ENCODE results near the gene FAM81A.
"Not testable (repeated sequence)": the region's sequence is repeated elsewhere in the genome, so short reads cannot be mapped to it uniquely, and the experiment has no call there.

Gene FAM81A

DNA sequence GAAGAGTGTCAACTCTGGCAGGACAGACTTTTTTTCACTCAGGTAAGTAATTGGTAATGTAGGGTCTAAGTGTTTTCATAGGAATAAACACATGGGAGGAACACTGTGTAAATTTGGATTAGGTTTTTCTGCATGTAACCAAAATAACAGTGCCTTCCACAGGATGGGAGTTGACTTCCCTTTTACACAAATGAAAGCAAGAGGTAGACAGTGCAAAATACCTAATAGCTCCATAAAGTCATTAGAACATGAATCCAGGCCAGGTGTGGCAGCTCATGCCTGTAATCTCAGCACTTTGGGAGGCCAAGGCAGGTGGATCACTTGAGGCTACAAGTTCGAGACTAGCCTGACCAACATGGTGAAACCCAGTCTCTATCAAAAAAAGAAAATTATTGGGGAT is 39.8 kb upstream of the FAM81A start:
- no peak overlapping the region for H3K4me3 ChIP-seq (ENCODE audit: low read length)
- TF ChIP-seq, protein P1, sequence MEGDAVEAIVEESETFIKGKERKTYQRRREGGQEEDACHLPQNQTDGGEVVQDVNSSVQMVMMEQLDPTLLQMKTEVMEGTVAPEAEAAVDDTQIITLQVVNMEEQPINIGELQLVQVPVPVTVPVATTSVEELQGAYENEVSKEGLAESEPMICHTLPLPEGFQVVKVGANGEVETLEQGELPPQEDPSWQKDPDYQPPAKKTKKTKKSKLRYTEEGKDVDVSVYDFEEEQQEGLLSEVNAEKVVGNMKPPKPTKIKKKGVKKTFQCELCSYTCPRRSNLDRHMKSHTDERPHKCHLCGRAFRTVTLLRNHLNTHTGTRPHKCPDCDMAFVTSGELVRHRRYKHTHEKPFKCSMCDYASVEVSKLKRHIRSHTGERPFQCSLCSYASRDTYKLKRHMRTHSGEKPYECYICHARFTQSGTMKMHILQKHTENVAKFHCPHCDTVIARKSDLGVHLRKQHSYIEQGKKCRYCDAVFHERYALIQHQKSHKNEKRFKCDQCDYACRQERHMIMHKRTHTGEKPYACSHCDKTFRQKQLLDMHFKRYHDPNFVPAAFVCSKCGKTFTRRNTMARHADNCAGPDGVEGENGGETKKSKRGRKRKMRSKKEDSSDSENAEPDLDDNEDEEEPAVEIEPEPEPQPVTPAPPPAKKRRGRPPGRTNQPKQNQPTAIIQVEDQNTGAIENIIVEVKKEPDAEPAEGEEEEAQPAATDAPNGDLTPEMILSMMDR (IDR thresholded peaks at IDR 0.05; ENCODE audit: insufficient read depth, low read depth, low read length, missing control alignments), result no peak
- no peak for DNase-seq (ENCODE audit: low read depth)

DNA sequence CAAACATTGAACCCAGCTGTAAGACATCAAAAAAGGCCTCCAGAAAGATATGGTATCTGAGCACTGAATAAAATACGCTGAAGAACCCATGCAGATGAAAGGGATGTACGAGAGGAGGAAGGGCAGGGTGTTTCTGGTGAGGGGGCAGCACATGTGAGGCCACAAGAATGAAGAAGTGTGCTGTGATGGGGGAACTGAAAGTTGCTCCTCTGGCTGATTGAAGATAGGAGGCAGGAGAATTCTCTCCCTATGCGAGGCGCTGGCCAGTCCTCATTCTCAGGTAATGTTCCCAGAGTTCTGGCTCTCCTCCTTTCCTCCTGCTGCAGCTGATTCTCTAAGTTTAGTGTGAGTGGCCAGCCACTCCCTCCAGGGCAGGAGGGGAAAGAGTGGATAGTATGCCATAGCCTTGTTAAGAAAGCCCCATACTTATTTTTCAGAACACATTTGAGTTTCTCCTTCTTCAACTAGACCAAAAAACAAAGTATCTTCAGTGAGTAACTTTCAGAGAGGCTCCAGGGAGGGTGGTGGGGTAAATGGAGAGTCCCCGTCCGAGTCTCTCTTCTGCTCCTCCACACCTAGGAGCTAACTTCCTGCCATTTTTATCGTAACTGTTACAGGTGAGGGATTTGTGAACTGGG is 38.4 kb upstream of the FAM81A start:
- DNase-seq (ENCODE audit: low read depth), result no peak
- TF ChIP-seq, protein P1 (IDR thresholded peaks at IDR 0.05; ENCODE audit: insufficient read depth, low read depth, low read length, missing control alignments), result no peak
- no peak overlapping the region for H3K4me3 ChIP-seq (ENCODE audit: low read length)

DNA sequence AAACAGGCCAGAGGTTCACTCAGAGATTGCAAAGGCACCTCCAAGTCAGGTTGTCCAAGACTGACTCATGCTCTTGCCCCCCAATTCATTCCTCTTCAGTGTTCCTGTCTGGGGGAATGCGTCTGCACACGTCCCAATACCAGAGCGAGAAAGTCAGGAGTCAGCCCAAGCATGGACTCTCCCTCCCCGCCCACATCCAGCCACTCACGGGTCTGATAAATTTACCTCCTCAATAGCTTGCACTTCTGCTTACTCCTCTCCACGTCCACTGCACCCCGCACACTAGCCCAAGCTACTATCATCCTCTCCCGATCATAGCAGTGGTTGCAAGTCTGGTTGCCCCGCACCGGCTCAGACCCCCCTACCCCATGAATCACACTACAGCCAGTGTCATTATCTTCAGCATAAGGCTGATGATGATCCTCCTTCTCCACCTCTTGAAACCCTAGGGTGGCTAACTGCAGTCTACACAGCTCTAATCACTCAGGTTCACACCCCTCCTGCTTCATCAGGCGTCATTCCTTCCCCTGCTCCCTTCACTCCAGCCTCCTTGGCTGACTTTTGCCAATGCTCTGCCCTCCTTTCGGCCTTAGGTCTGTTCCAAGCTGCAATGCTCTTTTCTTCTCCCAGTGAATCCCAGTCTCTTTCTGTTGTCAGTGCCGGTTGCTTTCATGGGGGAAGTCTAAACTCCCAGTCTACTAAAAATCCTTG is 37.7 kb upstream of the FAM81A start:
- H3K4me3 ChIP-seq (ENCODE audit: low read length), result no peak overlapping the region
- peak; percentile 40 for DNase-seq (ENCODE audit: low read depth)
- TF ChIP-seq, protein P1 (IDR thresholded peaks at IDR 0.05; ENCODE audit: insufficient read depth, low read depth, low read length, missing control alignments), result no peak

DNA sequence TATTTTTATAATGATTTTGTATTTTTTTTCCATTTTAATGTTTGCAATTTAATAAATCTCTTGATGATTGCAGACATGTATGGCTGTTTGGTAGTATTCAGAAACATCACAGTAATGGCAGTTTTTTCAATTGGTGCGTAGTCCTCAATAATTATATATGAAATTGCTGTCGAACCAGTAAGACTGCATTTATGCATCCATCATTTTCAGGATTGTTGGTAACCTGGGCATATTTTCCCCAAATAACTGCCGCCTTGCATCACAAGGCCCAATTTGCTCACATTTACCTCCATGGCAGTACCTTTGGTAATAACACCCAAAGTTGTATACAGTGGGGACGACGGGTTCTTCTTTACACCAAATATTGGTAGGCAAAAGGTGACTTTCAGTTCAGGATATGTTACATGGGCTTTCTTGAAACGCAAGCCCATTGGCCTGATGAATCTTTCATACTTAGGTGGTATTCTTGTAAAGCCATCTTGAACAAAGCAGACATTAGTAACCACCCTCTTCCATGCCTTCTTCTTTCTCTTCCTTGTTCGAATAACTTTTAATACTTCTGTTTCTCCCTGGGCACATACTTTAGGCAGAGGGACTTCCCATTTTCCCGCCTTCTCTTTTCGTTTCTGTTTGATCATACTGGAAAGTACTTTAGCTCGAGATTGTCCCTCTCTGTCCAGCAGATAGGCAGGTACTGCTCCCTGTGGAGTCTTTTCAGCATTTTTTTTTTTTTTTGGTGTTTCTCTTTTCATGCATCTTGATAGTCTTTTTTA is 36.7 kb upstream of the FAM81A start:
- DNase-seq (ENCODE audit: low read depth); H3K4me3 ChIP-seq (ENCODE audit: low read length): not testable (repeated sequence)

DNA sequence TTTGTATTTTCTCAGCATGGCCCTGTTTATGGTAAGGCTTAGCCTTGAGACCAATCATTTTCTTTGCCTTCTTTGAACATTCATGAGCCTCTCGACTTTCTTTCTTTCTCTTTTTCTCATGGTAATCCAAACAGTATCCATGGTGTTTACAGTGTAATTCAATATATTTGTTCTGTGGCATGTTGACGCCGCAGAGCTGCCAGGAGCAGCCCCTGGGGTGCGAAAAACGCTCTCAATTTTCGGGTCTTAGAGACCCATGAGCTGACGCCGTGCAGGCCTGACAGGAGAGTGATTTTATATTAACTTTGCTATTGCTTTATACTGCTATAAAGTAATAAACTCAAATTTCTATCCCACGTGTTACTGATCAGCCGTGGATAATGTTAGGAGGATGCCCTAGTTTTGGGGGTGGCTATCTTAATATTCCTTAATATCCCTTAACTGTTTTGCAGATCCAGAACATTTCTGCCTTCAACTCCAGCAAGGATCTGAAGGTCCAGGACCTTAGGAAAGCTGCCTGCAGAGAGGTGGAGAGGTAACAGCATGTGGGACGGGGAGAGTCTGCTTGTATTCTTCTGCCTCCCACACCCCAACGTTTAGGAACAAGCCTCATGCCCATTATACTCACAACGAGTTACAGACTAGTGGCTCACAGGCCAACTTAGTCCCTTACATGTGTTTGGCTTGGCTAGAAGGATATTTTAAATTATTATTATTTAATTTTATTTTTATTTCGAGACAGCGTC is 36.0 kb upstream of the FAM81A start:
- no peak overlapping the region for H3K4me3 ChIP-seq (ENCODE audit: low read length)
- TF ChIP-seq, protein P1 (IDR thresholded peaks at IDR 0.05; ENCODE audit: insufficient read depth, low read depth, low read length, missing control alignments), result no peak
- no peak for DNase-seq (ENCODE audit: low read depth)

DNA sequence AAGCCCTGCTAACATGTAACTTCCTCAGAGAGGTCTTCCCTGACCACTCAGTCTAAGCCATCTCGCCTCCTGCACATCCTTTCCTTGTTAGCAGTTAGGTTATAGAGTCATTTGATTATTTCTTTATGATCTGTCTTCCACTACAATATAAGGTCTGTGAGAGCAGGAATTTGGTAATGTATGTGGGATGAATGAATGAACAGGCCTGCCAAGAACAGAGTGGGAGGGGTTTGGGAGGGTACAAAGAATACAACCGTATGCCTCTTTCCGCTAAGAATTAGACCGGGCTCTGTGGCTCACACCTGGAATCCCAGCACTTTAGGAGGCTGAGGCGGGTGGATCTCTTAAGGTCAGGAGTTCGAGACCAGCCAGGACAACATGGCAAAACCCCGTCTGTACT is 32.9 kb upstream of the FAM81A start:
- TF ChIP-seq, protein P1 (IDR thresholded peaks at IDR 0.05; ENCODE audit: insufficient read depth, low read depth, low read length, missing control alignments), result no peak
- no peak overlapping the region for H3K4me3 ChIP-seq (ENCODE audit: low read length)
- no peak for DNase-seq (ENCODE audit: low read depth)

DNA sequence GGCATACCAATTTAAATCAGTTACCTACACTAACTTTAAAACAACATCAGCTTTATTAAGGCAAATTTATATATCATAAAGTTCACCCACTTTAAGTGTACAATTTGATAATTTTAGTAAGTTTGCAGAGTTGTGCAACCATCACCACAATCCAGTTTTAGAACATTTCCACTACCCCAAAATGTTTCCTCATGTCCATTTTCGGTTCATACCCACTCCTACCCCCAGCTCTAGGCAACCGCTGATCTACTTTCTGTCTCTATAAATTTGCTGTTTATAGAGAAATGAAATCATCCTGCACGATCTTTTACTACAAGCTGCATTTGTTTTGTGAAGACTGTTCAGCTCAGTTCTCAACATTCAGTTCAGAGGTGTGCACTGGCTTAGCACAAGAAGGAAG is 31.5 kb upstream of the FAM81A start:
- TF ChIP-seq, protein P1 (IDR thresholded peaks at IDR 0.05; ENCODE audit: insufficient read depth, low read depth, low read length, missing control alignments), result no peak
- no peak for DNase-seq (ENCODE audit: low read depth)
- H3K4me3 ChIP-seq (ENCODE audit: low read length), result no peak overlapping the region

Data from epithelial cell of esophagus (primary cell).